Measurements from ENCODE around the gene NKX1-2.

The NKX1-2 gene

DNA sequence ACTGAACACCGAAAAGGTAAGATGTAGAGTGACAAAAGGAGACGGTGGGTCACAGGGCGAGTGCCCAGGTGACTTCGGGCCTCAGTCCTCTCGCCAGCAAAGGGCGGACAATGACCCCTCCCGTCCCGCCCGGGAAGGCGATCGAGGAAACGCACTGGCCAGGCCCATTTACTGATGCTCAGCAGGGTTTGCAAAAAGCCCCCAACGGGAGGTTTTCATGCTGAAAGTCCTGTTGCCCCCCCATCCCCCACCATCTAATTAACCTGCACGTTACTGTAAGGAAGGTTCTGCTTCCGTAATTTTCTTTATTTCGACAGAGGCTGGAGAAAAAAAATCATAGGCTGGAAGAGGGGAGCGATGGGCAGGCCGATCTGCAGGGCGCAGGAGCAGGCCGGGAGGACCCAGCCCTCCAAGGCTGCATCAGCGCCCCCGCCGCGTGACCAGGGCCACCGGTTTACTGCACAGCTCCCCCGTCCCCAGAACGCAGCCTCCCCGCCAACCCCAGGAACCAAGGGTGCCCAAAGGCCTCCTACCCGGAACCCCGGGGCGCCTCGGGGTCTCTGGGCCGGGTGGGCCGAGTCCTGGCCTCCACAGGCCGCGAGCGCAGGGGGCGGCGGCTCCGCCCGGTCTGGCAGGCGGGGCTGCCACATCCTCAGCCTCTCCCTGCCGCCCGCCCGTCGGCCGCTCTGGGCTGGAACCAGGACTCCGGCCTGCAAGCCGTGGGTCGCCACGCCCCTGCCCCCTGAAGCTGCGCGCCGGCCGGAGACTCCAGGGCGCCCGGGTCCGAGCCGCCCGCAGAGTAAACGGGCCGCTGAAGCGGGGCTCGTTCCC, 31.7 kb downstream of the NKX1-2 start:
- DNase-seq (ENCODE audit: low spot score): peak; percentile 57

DNA sequence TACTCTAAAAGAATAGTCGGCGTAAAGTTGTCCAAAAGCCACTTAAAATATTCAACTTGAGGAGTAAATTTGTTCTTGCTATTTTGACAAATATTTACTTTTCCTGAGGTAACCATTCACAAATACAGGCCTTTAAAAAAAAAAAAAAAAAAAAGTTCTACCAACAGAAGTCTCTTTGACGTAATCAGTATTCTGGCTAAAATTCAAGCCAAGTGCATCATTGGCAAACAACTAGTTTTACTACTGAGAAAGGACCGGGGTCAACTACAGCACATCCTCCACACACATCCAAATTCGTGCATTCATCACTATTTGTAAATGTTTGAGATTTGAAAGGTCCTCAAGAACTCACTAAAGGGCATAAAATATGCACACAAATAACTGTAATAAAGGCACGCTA, 33.1 kb downstream of the NKX1-2 start:
- no peak for DNase-seq (ENCODE audit: low spot score)

DNA sequence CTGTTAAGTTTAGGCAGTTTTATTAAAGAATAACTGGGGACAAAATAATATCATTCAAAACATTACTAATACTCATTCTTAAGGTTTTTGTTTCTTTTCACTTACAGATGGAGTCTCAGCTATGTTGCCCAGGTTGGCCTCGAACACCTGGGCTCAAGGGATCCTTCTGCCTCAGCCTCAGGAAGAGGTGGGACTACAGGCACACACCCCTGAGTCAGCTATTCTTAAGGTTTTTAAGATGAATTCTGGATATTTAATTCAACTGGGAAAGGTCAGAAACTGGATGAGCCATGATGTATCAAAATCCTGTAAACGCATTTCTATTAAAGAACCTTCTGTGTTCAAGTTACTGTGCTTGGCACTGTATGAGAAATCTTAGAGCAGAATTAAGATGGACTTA, 34.6 kb downstream of the NKX1-2 start:
- DNase-seq (ENCODE audit: low spot score): no peak

DNA sequence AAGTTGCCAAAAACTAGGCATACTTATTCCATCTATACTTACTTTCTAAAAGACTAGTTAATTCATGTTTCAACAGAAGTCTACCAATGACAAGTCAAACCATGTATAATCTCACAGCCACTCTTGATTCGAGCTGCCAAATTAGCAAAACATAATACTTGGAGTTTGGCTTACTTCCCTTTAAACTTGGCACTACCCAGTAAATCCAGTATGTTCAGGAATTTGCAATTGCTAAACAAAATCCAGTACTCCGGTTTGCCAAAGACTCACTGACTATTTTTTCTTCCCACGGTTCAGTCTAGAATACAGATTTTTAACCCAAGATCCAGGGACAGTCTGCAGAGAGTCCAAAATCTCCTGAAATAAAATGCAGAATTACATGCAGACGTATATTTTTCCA, 35.8 kb downstream of the NKX1-2 start:
- DNase-seq (ENCODE audit: low spot score): no peak

DNA sequence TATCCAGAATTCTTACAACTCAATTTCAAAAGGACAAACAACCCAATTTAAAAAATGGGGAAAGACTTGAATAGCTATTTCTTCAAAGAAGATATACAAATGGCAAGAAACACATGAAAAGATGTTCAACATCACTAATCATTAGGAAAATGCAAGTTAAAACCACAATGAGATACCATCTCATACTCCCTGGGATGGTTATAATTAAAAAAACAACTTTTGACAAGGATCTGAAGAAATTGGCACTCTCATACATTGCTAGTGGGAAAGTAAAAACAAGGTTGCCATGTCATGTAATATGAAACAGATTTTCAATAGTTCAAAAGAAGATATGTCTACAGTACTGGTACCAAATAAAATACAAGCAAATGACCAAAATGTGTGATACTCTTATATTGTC, 40.1 kb downstream of the NKX1-2 start:
- no peak for DNase-seq (ENCODE audit: low spot score)

DNA sequence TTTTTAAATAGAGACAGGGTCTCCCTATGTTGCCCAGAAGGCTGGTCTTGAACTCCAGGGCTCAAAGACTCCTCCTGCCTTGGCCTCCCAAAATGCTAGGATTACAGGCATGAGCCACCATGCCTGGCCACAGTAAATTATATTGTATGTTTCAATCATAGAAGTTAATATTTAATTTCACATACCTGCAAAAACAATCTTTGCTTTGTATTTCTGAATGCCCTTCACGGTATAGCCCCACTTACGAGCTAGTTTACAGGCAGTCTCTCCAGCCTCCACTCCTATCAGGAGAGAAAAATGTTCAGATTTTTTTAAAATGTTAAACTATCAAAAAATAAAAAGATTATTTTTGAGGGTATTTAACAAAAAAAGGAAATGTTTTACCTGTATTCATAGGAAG, 41.5 kb downstream of the NKX1-2 start:
- no peak for DNase-seq (ENCODE audit: low spot score)

DNA sequence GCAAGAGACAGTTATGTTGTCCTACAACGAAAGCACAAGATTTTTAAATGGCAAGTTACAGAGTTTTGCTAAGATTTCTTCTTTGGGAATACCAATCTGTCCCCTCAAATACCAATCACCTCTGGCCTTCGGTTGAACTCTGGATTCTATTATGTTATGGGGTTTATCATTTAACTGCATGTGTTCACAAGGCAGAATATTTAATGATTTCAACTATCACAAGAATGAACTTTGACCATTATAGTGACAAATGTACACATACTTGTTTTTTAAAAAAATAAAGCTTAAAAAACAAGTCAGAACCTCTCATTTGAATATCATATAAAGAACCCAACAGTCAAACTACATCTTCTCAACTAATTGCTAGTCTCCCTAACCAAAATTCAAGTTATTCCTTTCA, 42.4 kb downstream of the NKX1-2 start:
- no peak for DNase-seq (ENCODE audit: low spot score)

DNA sequence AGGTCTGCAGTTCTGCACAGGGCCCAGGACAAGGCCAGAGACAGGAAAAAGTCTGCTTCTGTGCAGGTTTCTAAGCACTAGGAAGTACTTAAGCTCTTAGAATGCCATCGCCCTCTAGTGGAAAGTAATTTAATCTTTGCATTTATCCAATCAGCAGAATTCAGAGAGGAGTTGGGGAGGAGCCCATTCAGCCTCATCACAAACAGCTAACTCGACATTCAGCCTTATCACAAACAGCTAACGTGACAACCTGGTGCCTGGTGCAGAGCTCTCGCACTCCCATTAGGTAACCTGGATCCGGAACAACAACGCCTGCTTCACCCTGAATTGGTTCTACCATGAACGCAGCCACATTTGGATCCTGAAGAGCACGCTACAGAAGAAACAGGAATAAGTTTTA, 46.3 kb downstream of the NKX1-2 start:
- peak; percentile 83 for DNase-seq (ENCODE audit: low spot score)

DNA sequence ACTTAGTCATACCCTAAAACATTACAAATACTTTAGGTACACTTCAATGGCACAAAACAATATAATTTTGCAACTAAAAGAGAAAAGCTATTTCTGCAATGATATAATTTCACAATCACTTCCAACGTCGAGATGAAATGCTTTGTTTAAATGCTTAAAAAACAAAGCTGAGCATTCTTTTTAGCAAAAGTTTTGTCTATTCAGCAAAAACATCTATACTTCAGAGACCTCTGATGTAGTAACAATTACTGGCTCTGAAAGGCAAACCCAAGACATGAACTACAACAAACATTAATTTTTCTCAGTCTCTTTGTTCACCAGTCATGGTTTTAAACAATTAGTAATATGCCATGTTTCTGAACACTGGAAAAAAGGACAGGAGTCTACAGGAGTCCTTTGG, 47.6 kb downstream of the NKX1-2 start:
- DNase-seq (ENCODE audit: low spot score): no peak

DNA sequence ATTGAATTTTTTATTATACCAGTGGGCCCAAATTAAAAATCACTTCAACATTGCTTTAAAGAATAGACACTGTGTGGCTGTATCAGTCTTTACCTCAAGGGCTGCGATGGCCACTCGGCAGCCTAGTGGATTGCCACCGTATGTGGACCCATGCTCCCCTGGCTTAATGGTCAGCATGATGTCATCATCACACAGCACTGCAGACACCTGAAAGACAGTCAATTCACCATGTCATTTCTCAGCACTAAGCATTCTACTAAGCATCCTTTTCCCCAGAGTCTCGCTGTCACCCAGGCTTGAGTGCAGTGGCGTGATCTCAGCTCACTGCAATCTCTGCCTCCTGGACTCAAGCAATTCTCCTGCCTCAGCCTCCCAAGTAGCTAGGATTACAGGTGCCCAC, 48.2 kb downstream of the NKX1-2 start:
- no peak for DNase-seq (ENCODE audit: low spot score)
